NT2/D1 (cell line): ENCODE measurements around the gene TTC21B.

ENCODE experiments used
- SUZ12 ChIP-seq: IDR thresholded peaks from 2 replicates; pipeline ENCODE4 v1.6.1; 2011; ENCODE audit not compliant: insufficient read length, insufficient read depth; ENCODE audit errors: extremely low read depth
- YY1 ChIP-seq: IDR thresholded peaks from 2 replicates; pipeline ENCODE4 v1.6.1; 2011; ENCODE audit not compliant: insufficient read length, insufficient read depth

GRCh38 chr2:165827016-165827920 is 126.3 kb downstream of the TTC21B start:
- no peak for TF ChIP-seq SUZ12
- no peak for TF ChIP-seq YY1
